GM04503 (cell line): ENCODE results near the gene LYRM7.
"Not testable (repeated sequence)": the region's sequence is repeated elsewhere in the genome, so short reads cannot be mapped to it uniquely, and the experiment has no call there.

ENCODE experiments used
- DNase-seq: peaks from one replicate; pipeline ENCODE4 v3.0.0-alpha.2; 2012; ENCODE audit warnings: low read depth

LYRM7 gene

GRCh38 chr5:131170540-131171275 is at the start of gene LYRM7:
Gene LYRM7 (plus strand): TSS chr5:131170944. CDS start chr5:131171021, 77 bp downstream.
- DNase-seq: peak; percentile 98

- DNase-seq: not testable (repeated sequence)
Observed at GRCh38 chr5:131127244-131127643, 43.5 kb upstream of the LYRM7 start.

GRCh38 chr5:131129306-131129705 is 41.4 kb upstream of the LYRM7 start:
- DNase-seq: no peak

- not testable (repeated sequence) for DNase-seq
Observed at GRCh38 chr5:131133091-131133490, 37.7 kb upstream of the LYRM7 start.

GRCh38 chr5:131138406-131138805 is 32.3 kb upstream of the LYRM7 start:
- not testable (repeated sequence) for DNase-seq

GRCh38 chr5:131139321-131139720 is 31.4 kb upstream of the LYRM7 start:
- no peak for DNase-seq

- DNase-seq: no peak
Observed at GRCh38 chr5:131142970-131143617, 27.6 kb upstream of the LYRM7 start.

- no peak for DNase-seq
Observed at GRCh38 chr5:131147258-131147657, 23.5 kb upstream of the LYRM7 start.

- DNase-seq: no peak
Observed at GRCh38 chr5:131148835-131149234, 21.9 kb upstream of the LYRM7 start.

- DNase-seq: no peak
Observed at GRCh38 chr5:131150408-131150807, 20.3 kb upstream of the LYRM7 start.

- no peak for DNase-seq
Observed at GRCh38 chr5:131151216-131151615, 19.5 kb upstream of the LYRM7 start.

- no peak for DNase-seq
Observed at GRCh38 chr5:131156385-131156784, 14.4 kb upstream of the LYRM7 start.

GRCh38 chr5:131156957-131157356 is 13.8 kb upstream of the LYRM7 start:
- no peak for DNase-seq

GRCh38 chr5:131160134-131160533 is 10.6 kb upstream of the LYRM7 start:
- DNase-seq: no peak

GRCh38 chr5:131163276-131164119 is 7.2 kb upstream of the LYRM7 start:
- DNase-seq: no peak

GRCh38 chr5:131164191-131165118 is 6.3 kb upstream of the LYRM7 start:
- DNase-seq: peak; percentile 35

- DNase-seq: peak; percentile 33
Observed at GRCh38 chr5:131165119-131165727, 5.5 kb upstream of the LYRM7 start, which contains the start of gene HINT1. Gene HINT1 (minus strand): TSS chr5:131165256. CDS start chr5:131165205, 51 bp downstream.

GRCh38 chr5:131167615-131168014 is 3.1 kb upstream of the LYRM7 start:
- DNase-seq: no peak

GRCh38 chr5:131169810-131170539 is 769 bp upstream of the LYRM7 start:
- no peak for DNase-seq

- no peak for DNase-seq
Observed at GRCh38 chr5:131171276-131171810, 599 bp downstream of the LYRM7 start.
